Adrenal gland (tissue), 5 donors: Measurements from ENCODE around the gene GJA4.

Experiments
- CTCF ChIP-seq, 6 experiments: fragments of 450-650 bp in 4 of 6; fragments of 200-600 bp in 2 of 6; sonication (generic) in 1 of 6; IDR thresholded peaks; 1 replicate in 5 of 6; 2 replicates in 1 of 6; pipeline versions ENCODE4 v1.5.1 to v1.8.0; 2016 to 2021; ENCODE audit warnings: antibody characterized with exemption in 6 of 6, mild to moderate bottlenecking in 2 of 6, moderate library complexity in 1 of 6
- POLR2A ChIP-seq, 2 donors: fragments of 450-650 bp; IDR thresholded peaks; one replicate each; pipeline ENCODE4 v1.6.1; 2017; ENCODE audit warnings: antibody characterized with exemption in 2 of 2, mild to moderate bottlenecking in 2 of 2, moderate library complexity in 1 of 2
- donor health status: DM: no; HTN: no; CAD: no.

- no peak for TF ChIP-seq CTCF (IDR thresholded peaks at IDR 0.05)
- TF ChIP-seq POLR2A (IDR thresholded peaks at IDR 0.05) = no peak
These were observed 11.5 kb upstream of the GJA4 start, which contains the start of gene GJB3 for GRCh38 chr1:34781071-34781843.
